SJCRH30 (cell line): ENCODE measurements around the gene MRPS35. TPM values are rescaled to one million over a fixed set of nuclear protein-coding genes. Genes with fewer than 3 reads are reported as not detected.

Experiments used
- DNase-seq, 2 experiments: peaks; one replicate each; pipeline ENCODE4 v3.0.0-alpha.2; 2015 to 2020
- H3K27ac ChIP-seq: fragments of 250-450 bp; sonication (Bioruptor Pico); 2 replicates; pipeline ENCODE4 v1.5.1; 2020; ENCODE audit warnings: mild to moderate bottlenecking, moderate library complexity
- H3K27me3 ChIP-seq: fragments of 250-450 bp; sonication (Bioruptor Pico); 2 replicates; pipeline ENCODE4 v1.5.1; 2020; ENCODE audit warnings: mild to moderate bottlenecking, moderate library complexity
- H3K36me3 ChIP-seq: fragments of 250-450 bp; sonication (Bioruptor Pico); 2 replicates; pipeline ENCODE4 v1.5.1; 2020; ENCODE audit warnings: mild to moderate bottlenecking, moderate library complexity
- H3K4me1 ChIP-seq: fragments of 250-450 bp; sonication (Bioruptor Pico); 2 replicates; pipeline ENCODE4 v1.5.1; 2020; ENCODE audit warnings: mild to moderate bottlenecking, moderate library complexity
- H3K4me3 ChIP-seq: fragments of 250-450 bp; sonication (Bioruptor Pico); 2 replicates; pipeline ENCODE4 v1.5.1; 2020; ENCODE audit warnings: mild to moderate bottlenecking, moderate library complexity
- H3K9me3 ChIP-seq: fragments of 250-450 bp; sonication (Bioruptor Pico); replicated peaks from 2 replicates; pipeline ENCODE4 v1.5.1; 2020; ENCODE audit warnings: mild to moderate bottlenecking, moderate library complexity
- total RNA-seq: library from RNA; depleted of rRNA; stranded (reverse); fragments of >200 nt; shearing (Covaris generic); gene quantifications from 2 replicates; pipeline ENCODE4 v1.2.3, GENCODE V29; 2014; rRNA removed

Gene MRPS35
- total RNA-seq: 83.6 and 88.3 TPM in 2 replicates

DNA sequence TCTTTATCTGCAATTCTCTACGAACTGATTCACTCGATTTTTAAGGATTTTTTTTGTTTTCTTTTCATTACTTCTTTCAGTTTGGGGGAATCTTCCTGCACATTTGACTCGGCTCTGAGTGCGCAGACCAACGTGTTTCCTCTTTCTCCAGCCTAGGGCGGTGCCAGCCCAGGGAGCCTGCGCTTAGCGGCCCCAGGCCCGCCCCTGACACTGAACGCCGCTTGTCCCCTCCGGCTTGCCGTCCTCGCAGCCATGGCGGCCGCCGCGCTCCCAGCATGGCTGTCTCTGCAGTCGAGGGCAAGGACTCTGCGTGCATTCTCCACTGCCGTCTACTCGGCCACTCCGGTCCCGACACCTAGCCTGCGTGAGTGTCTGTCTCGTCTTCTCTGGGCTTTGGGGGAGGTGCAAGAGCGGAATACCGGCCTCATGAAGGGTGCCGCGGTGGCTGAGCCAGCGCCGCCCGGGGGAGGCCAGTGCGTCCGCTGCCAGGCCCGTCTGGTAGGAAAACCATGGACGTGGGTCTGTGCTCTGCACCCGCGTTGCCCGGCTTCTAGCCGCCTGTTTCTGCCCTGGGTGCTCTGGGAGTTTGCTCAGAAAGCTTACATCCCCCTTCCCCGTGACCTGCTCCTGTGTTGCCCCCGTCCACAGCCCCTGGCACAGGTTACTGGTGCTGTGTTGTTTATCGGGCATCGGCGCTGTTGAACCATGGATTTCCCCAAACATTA lies at the start of gene MRPS35:
Gene MRPS35, plus strand, starts transcription at position 241 of the 725 bp plus-strand sequence. Its CDS starts 12 bp downstream, at position 253.
- H3K4me3 ChIP-seq: peak within 1 kb of the TSS; percentile 87
- no peaks in the 10 kb centered on the region; the same call in 1 of the 2 replicates for H3K9me3 ChIP-seq
- peaks cover 11% of the 10 kb centered on the region for H3K36me3 ChIP-seq
- H3K27ac ChIP-seq: peak within 1 kb of the TSS; percentile 72
- H3K4me1 ChIP-seq: no peaks in the 10 kb centered on the region
- H3K27me3 ChIP-seq: no peaks in the 10 kb centered on the region
- peak; percentile 91 to 92 for DNase-seq

- H3K27me3 ChIP-seq: no peaks in the 10 kb centered on the region
- peaks cover 21% of the 10 kb centered on the region for H3K36me3 ChIP-seq
- DNase-seq: no peak
- no peaks in the 10 kb centered on the region for H3K9me3 ChIP-seq
- H3K4me1 ChIP-seq: no peaks in the 10 kb centered on the region
- H3K27ac ChIP-seq: no peak overlapping the region
- no peak overlapping the region for H3K4me3 ChIP-seq
Observed at GRCh38 chr12:27665704-27666103, 44.9 kb upstream of the MRPS35 start.

GRCh38 chr12:27666510-27666909 lies 44.1 kb upstream of the MRPS35 start:
- H3K9me3 ChIP-seq: no peaks in the 10 kb centered on the region
- DNase-seq: no peak
- H3K4me3 ChIP-seq: no peak overlapping the region
- peaks cover 21% of the 10 kb centered on the region for H3K36me3 ChIP-seq
- H3K4me1 ChIP-seq: no peaks in the 10 kb centered on the region
- no peaks in the 10 kb centered on the region for H3K27me3 ChIP-seq
- H3K27ac ChIP-seq: no peak overlapping the region

- Histone ChIP-seq H3K4me1 (no peaks in the 10 kb centered on the region), H3K27ac (no peak overlapping the region), H3K4me3 (no peak overlapping the region), H3K9me3 (no peaks in the 10 kb centered on the region), H3K36me3 (peaks cover 11% of the 10 kb centered on the region), H3K27me3 (no peaks in the 10 kb centered on the region)
- DNase-seq: no peak
Observed at GRCh38 chr12:27667540-27667939, 43.1 kb upstream of the MRPS35 start.

DNA sequence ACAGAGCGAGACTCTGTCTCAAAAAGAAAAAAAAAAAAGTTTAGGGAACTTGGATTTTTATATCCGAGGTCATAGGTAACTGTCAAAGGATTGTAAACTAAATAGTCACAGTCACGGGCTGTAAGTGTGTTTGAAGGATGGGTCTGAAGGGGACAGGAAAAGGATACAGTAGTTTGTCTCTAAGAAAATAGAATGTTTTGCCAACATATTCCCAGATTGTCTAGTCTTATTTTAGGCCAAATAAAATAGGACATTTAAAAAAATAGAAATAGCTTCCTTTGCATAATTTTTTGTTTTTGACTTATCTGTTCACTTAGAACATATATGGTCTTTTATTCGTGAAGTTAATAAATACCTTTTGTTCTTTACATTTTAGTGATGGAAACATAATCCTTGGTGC lies 38.6 kb upstream of the MRPS35 start:
- H3K27ac ChIP-seq: no peak overlapping the region
- peaks cover 21% of the 10 kb centered on the region for H3K36me3 ChIP-seq
- peaks cover 3% of the 10 kb centered on the region; the same call in 1 of the 2 replicates for H3K4me1 ChIP-seq
- no peak for DNase-seq
- no peak overlapping the region for H3K4me3 ChIP-seq
- no peaks in the 10 kb centered on the region for H3K27me3 ChIP-seq
- H3K9me3 ChIP-seq: no peaks in the 10 kb centered on the region

DNA sequence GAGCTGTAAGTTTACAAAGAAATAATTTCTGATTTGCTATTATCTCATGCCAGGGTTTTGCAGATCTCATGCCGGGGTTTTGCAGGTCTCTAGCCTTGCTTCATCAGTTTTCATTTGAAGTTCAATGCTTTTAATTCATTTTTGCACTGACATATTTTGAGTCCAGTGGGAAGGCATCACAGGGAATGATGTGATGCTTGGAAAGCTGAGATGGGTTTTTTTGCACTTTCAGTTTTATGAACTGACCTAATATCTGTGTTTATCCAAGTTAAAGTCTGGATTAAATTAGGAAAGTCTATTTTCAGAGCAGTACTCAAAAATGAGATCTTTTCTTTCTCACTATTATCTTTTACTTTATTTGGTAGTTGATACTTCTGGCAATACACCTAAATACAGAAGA lies 38.0 kb upstream of the MRPS35 start:
- peaks cover 3% of the 10 kb centered on the region; the same call in 1 of the 2 replicates for H3K4me1 ChIP-seq
- no peaks in the 10 kb centered on the region for H3K9me3 ChIP-seq
- peaks cover 23% of the 10 kb centered on the region for H3K36me3 ChIP-seq
- H3K27ac ChIP-seq: no peak overlapping the region
- no peaks in the 10 kb centered on the region for H3K27me3 ChIP-seq
- DNase-seq: no peak
- H3K4me3 ChIP-seq: no peak overlapping the region

GRCh38 chr12:27673101-27673718 lies 37.4 kb upstream of the MRPS35 start:
- DNase-seq: no peak
- H3K4me3 ChIP-seq: no peak overlapping the region
- H3K36me3 ChIP-seq: peaks cover 20% of the 10 kb centered on the region
- H3K4me1 ChIP-seq: peaks cover 3% of the 10 kb centered on the region; the same call in 1 of the 2 replicates
- no peaks in the 10 kb centered on the region for H3K9me3 ChIP-seq
- no peaks in the 10 kb centered on the region for H3K27me3 ChIP-seq
- H3K27ac ChIP-seq: no peak overlapping the region

GRCh38 chr12:27674989-27675388 lies 35.6 kb upstream of the MRPS35 start:
- no peaks in the 10 kb centered on the region for H3K27me3 ChIP-seq
- H3K36me3 ChIP-seq: peaks cover 24% of the 10 kb centered on the region
- no peak overlapping the region for H3K4me3 ChIP-seq
- peaks cover 3% of the 10 kb centered on the region; the same call in 1 of the 2 replicates for H3K4me1 ChIP-seq
- no peak overlapping the region for H3K27ac ChIP-seq
- no peaks in the 10 kb centered on the region for H3K9me3 ChIP-seq
- no peak for DNase-seq

DNA sequence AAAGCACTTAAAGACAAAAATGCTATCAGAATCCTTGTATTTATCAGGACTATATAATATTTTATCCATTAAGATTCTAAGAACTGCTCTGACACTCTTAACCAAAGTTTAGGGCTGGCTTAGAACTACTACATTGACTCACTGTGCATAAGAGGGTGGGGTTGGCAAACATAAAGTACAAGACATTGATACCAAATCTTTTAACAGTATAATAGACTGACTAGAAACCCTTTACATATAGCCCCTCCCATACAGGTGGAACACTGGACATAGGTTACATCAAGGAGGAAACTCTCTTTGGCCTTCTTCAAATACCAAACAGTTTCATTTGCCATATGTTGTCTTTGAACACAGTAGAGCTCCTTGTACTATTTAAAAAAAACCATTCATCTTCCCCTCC lies 30.0 kb upstream of the MRPS35 start:
- H3K27me3 ChIP-seq: no peaks in the 10 kb centered on the region
- no peak for DNase-seq
- no peaks in the 10 kb centered on the region for H3K9me3 ChIP-seq
- no peak overlapping the region for H3K4me3 ChIP-seq
- H3K36me3 ChIP-seq: peaks cover 53% of the 10 kb centered on the region
- H3K27ac ChIP-seq: no peak overlapping the region
- no peaks in the 10 kb centered on the region for H3K4me1 ChIP-seq

DNA sequence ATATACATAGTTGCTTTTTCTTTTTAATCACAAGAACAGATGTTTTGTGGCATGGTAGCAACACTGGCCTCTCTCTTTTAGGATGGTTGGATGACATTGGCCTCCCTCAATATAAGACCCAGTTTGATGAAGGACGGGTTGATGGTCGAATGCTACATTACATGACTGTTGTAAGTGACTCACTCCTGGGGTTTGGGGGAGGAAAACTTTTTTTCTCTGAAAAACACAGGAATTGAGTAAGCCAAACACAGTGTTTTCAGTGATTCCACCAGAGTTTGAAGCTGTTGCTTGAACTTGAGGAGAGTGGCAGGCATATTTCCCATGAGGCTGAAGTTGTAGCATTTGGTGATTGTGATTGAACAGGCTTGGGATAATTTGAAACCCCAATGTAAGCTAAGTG lies 28.1 kb upstream of the MRPS35 start:
- Histone ChIP-seq H3K4me3 (no peak overlapping the region), H3K9me3 (no peaks in the 10 kb centered on the region), H3K4me1 (no peaks in the 10 kb centered on the region), H3K27me3 (no peaks in the 10 kb centered on the region), H3K36me3 (peaks cover 56% of the 10 kb centered on the region), H3K27ac (no peak overlapping the region)
- DNase-seq: no peak

DNA sequence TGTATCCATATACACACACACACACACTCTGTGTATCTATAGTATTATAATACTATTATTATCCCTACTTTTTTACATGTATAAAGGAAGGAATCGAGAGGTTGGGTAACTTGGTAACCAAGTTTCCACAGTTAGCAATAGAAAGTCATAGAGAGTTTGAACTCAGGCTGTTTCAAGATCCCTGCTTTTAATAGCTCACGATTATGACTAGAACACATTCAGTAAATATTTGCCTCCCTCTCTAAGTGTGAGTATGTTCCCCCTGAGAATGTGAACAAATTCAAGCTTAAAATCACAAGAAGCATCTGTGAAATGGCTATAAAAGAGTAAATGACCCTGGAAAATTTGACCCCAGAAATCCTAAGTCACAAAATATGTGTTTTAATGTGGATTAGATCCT lies 25.4 kb upstream of the MRPS35 start:
- Histone ChIP-seq H3K4me3 (no peak overlapping the region), H3K27ac (no peak overlapping the region), H3K27me3 (no peaks in the 10 kb centered on the region), H3K9me3 (no peaks in the 10 kb centered on the region), H3K36me3 (peaks cover 54% of the 10 kb centered on the region), H3K4me1 (no peaks in the 10 kb centered on the region)
- no peak for DNase-seq

DNA sequence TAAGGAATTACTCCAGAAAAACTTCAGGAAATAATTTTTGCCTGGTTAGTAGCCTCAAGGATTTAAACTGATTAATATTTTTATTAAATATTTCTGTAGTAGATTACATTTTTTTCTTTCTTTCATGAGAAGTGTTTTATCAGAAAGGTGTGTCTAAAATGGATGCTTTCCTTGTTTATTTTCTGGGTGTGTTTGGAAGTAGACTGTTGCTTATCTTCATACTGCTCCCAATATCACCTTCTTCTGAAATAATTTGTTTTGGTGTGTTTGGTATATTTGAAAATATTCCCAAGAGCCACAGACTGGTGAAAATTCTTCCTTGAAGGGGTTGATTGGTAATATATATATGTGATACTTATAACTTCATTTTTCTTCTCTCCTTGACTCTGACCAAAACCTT lies 24.5 kb upstream of the MRPS35 start:
- Histone ChIP-seq H3K9me3 (no peaks in the 10 kb centered on the region), H3K27ac (no peak overlapping the region), H3K36me3 (peaks cover 49% of the 10 kb centered on the region), H3K27me3 (no peaks in the 10 kb centered on the region), H3K4me1 (no peaks in the 10 kb centered on the region), H3K4me3 (no peak overlapping the region)
- DNase-seq: no peak

DNA sequence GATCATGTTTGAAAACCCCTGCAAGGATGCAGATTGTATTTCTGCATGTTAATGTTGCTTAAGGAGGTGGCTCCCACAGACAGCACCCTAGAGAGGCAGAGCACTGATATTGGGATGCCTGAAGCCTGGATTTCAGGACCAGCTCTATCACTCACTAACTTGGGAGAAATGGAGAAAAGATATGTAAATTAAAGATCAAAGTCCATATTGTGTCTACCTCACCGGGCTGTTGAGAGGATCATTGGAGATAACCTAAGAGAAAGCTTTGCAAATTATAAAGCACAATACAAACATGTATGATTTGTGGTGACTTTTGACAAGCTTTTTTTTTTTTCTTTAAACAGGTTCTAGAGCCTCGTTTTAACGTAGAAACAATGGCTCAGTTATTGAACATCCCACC lies 22.0 kb upstream of the MRPS35 start:
- DNase-seq: no peak
- Histone ChIP-seq H3K36me3 (peaks cover 46% of the 10 kb centered on the region), H3K9me3 (no peaks in the 10 kb centered on the region), H3K27me3 (no peaks in the 10 kb centered on the region), H3K27ac (no peak overlapping the region), H3K4me3 (no peak overlapping the region), H3K4me1 (no peaks in the 10 kb centered on the region)

DNA sequence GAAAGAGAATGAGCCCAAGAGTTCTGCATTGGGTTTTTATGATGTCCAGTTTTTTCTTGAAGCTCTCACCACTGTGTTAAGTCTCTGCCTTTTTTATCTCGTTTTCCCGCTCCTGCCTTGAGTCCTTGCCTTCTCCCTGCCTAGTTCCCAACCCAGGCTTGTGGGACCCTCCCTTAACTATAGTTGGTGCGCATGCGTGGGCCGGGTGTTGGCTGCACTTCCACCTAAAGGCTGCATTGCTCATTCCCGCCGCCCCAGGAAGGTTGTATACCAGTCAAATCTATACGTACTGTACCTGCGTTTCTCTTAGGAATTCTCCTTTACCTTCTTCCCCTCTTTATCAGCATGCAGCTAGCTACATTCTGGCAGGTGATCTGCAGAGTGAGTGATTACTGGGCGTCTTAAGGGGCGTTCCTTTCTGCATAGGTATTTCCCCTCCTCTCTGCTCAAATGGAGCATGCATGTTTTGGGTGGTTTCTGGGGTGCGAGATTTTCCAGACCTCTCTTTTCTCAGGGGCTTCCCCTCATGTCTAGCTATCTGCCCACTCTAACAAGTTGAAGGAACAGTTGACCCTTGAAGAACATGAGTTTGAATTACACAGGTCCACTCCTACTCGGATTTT lies 21.0 kb upstream of the MRPS35 start:
- peaks cover 49% of the 10 kb centered on the region for H3K36me3 ChIP-seq
- H3K4me3 ChIP-seq: no peak overlapping the region

DNA sequence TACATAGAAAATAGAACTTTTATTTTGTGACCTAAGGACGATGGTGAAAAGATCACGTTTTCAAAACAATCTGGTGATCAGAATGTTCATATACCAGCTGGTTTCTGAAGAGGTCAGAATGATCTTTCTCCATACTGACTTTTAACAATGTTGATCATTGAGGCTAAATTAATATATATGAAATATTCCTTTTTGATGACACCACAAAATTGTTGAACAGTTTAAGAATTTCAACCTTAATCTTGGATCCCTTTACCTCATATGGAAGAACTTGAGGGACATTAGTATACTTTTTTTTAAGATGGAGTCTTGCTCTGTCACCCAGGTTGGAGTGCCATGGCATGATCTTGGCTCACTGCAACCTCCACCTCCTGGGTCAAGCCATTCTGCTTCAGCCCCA lies 17.2 kb upstream of the MRPS35 start:
- Histone ChIP-seq H3K36me3 (peaks cover 28% of the 10 kb centered on the region), H3K4me3 (no peak overlapping the region)

More for the DNA sequence above, 21.0 kb upstream of the MRPS35 start:
- Histone ChIP-seq H3K9me3 (no peaks in the 10 kb centered on the region), H3K27me3 (no peaks in the 10 kb centered on the region), H3K27ac (no peak overlapping the region), H3K4me1 (no peaks in the 10 kb centered on the region)
- no peak for DNase-seq

More for the DNA sequence above, 17.2 kb upstream of the MRPS35 start:
- Histone ChIP-seq H3K27me3 (no peaks in the 10 kb centered on the region), H3K27ac (no peak overlapping the region), H3K9me3 (no peaks in the 10 kb centered on the region), H3K4me1 (no peaks in the 10 kb centered on the region)
- DNase-seq: no peak
